Progenitor cell of endocrine pancreas (in vitro differentiated cells): ENCODE data around the gene RCOR1. TPM values are rescaled to one million over a fixed set of nuclear protein-coding genes. Genes with fewer than 3 reads are reported as not detected.
A peak's percentile ranks its signal among the peaks of the same experiment; 100 is the strongest.
"Not testable (repeated sequence)": the region's sequence is repeated elsewhere in the genome, so short reads cannot be mapped to it uniquely, and the experiment has no call there.

ENCODE experiments used
- DNase-seq: peaks from one replicate; pipeline ENCODE4 v3.0.0; 2021; ENCODE audit warnings: low spot score; ENCODE audit not compliant: unreplicated experiment
- H3K27ac Mint-ChIP-seq: 2 replicates; pipeline ENCODE4 v1.8.0; 2021; ENCODE audit warnings: mild to moderate bottlenecking, moderate library complexity, mixed read lengths
- H3K27me3 Mint-ChIP-seq: 2 replicates; pipeline ENCODE4 v1.8.0; 2021; ENCODE audit warnings: mixed read lengths
- H3K36me3 Mint-ChIP-seq: 2 replicates; pipeline ENCODE4 v1.8.0; 2022; ENCODE audit warnings: mixed read lengths; ENCODE audit not compliant: insufficient read depth
- H3K4me1 Mint-ChIP-seq: 2 replicates; pipeline ENCODE4 v1.8.0; 2021; ENCODE audit warnings: low read depth, mixed read lengths
- H3K4me3 Mint-ChIP-seq: 2 replicates; pipeline ENCODE4 v1.8.0; 2021; ENCODE audit warnings: low read depth, mild to moderate bottlenecking, moderate library complexity, mixed read lengths
- H3K9me3 Mint-ChIP-seq: 2 replicates; pipeline ENCODE4 v1.8.0; 2021; ENCODE audit warnings: low read depth, mixed read lengths
- CTCF ChIP-seq: fragments of 200-600 bp; sonication (generic); IDR thresholded peaks from one replicate; pipeline ENCODE4 v1.5.0; 2021; ENCODE audit warnings: antibody characterized with exemption, mild to moderate bottlenecking; ENCODE audit not compliant: unreplicated experiment
- total RNA-seq: library from RNA; stranded (reverse); gene quantifications from 2 replicates; pipeline ENCODE4 v1.2.1, GENCODE V29; 2021

RCOR1 gene
- total RNA-seq, 1 donor from 2014 or later: 41.9 TPM

- H3K27ac Mint-ChIP-seq: no peak overlapping the region
- TF ChIP-seq CTCF: no peak
- no peak overlapping the region for H3K4me3 Mint-ChIP-seq
- H3K27me3 Mint-ChIP-seq: no peaks in the 10 kb centered on the region
- peaks cover 8% of the 10 kb centered on the region for H3K36me3 Mint-ChIP-seq
- no peaks in the 10 kb centered on the region for H3K4me1 Mint-ChIP-seq
- DNase-seq: no peak
- H3K9me3 Mint-ChIP-seq: no peaks in the 10 kb centered on the region
Measured at GRCh38 chr14:102610968-102611811, 18.7 kb downstream of the RCOR1 start.

- Mint-ChIP-seq H3K4me3 (no peak overlapping the region), H3K4me1 (peaks cover 1% of the 10 kb centered on the region), H3K9me3 (no peaks in the 10 kb centered on the region), H3K27ac (no peak overlapping the region), H3K27me3 (no peaks in the 10 kb centered on the region), H3K36me3 (peaks cover 7% of the 10 kb centered on the region)
- TF ChIP-seq CTCF: no peak
- no peak for DNase-seq
Measured at GRCh38 chr14:102616318-102616717, 23.9 kb downstream of the RCOR1 start.

GRCh38 chr14:102616799-102617198 lies 24.4 kb downstream of the RCOR1 start:
- Mint-ChIP-seq H3K27ac (no peak overlapping the region), H3K36me3 (peaks cover 7% of the 10 kb centered on the region), H3K9me3 (no peaks in the 10 kb centered on the region), H3K27me3 (no peaks in the 10 kb centered on the region), H3K4me1 (peaks cover 1% of the 10 kb centered on the region), H3K4me3 (no peak overlapping the region)
- no peak for DNase-seq
- no peak for TF ChIP-seq CTCF

- not testable (repeated sequence) for H3K4me3 Mint-ChIP-seq, H3K36me3 Mint-ChIP-seq, H3K9me3 Mint-ChIP-seq, DNase-seq, H3K4me1 Mint-ChIP-seq, H3K27me3 Mint-ChIP-seq
- peak overlapping the region; percentile 14 for H3K27ac Mint-ChIP-seq
Measured at GRCh38 chr14:102619012-102619411, 26.6 kb downstream of the RCOR1 start.

- H3K36me3 Mint-ChIP-seq: peaks cover 3% of the 10 kb centered on the region
- H3K27ac Mint-ChIP-seq: no peak overlapping the region
Measured at GRCh38 chr14:102620413-102620812, 28.0 kb downstream of the RCOR1 start.

More at GRCh38 chr14:102620413-102620812, 28.0 kb downstream of the RCOR1 start:
- no peak for DNase-seq
- TF ChIP-seq CTCF: no peak
- no peaks in the 10 kb centered on the region for H3K27me3 Mint-ChIP-seq
- H3K4me1 Mint-ChIP-seq: peaks cover 6% of the 10 kb centered on the region
- no peak overlapping the region for H3K4me3 Mint-ChIP-seq
- no peaks in the 10 kb centered on the region for H3K9me3 Mint-ChIP-seq
